Lower lobe of right lung (tissue), 2 donors: ENCODE data around the gene CHKA. TPM values are rescaled to one million over a fixed set of nuclear protein-coding genes. Genes with fewer than 3 reads are reported as not detected.

ENCODE experiments used
- ATAC-seq, 2 donors: fragments of 200-7000 bp; cut with Tn5 transposase; one replicate each; pipeline ENCODE4 v1.9.1; 2020 to 2022; ENCODE audit warnings: mild to moderate bottlenecking in 2 of 2, moderate library complexity in 2 of 2
- DNase-seq: peaks from one replicate; pipeline ENCODE4 v3.0.0-alpha.2; 2020
- H3K27ac ChIP-seq: fragments of 200-600 bp; one replicate; pipeline ENCODE4 v1.8.0; 2022
- H3K27me3 ChIP-seq: fragments of 200-600 bp; one replicate; pipeline ENCODE4 v1.8.0; 2022; ENCODE audit warnings: low read depth
- H3K36me3 ChIP-seq: fragments of 200-600 bp; one replicate; pipeline ENCODE4 v1.8.0; 2022; ENCODE audit warnings: mild to moderate bottlenecking
- H3K4me1 ChIP-seq: fragments of 200-600 bp; one replicate; pipeline ENCODE4 v1.8.0; 2022
- H3K4me3 ChIP-seq: fragments of 200-600 bp; one replicate; pipeline ENCODE4 v1.8.0; 2022; ENCODE audit warnings: mild to moderate bottlenecking
- H3K9me3 ChIP-seq: fragments of 200-600 bp; one replicate; pipeline ENCODE4 v1.8.0; 2022
- intact Hi-C: fragments of 100-400 bp; cut with DNase I; formaldehyde crosslinking; loops from one replicate; pipeline ENCODE4 v1.11.0; 2022
- total RNA-seq: library from RNA; stranded (reverse); fragmentation: NEBNext Ultra II Directional; extraction: Animal tissue kit (Norgen Biotek cat#: 25700); gene quantifications from one replicate; pipeline ENCODE4 v1.2.1, GENCODE V29; 2021
- TF ChIP-seq, protein P1 (sequence below): fragments of 200-600 bp; IDR thresholded peaks from one replicate; pipeline ENCODE4 v1.8.0; 2022; ENCODE audit warnings: antibody characterized with exemption, mild to moderate bottlenecking
- donor health status: DM: no; HTN: yes; CAD: no; lungs with severe emphysema.

CHKA gene
- total RNA-seq, 1 donor from 2014 or later, result 43.0 TPM

DNA sequence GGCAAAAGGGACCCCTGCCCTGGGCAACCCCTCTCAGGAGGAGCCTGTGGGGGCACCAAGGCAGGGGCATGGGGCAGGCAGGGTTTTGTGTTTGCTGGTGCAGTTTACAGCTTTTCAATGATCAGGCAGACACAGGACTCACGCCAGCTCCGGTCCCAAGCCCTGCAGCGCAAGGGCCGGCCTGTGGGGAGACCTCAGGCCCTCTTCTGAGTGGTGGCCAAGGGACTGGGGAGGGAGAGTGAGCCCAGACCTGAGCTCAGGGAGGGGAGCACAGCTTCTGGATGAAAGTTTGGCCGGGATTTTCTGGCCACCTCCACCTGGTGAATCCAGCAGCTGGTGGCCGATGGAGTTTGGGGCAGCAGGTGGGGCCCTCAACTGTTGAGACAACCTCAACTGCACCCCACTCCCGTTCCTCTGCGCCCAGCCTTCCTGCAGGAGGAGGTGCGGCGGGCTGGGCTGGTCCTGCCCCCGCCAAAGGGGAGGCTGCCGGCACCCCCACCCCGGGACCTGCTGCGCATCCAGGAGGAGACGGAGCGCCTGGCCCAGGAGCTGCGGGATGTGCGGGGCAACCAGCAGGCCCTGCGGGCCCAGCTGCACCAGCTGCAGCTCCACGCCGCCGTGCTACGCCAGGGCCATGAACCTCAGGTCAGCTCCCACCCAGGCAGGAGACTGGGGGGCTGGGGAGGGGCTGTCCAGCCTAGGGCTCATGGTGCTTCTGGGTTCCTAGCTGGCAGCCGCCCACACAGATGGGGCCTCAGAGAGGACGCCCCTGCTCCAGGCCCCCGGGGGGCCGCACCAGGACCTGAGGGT, 78.8 kb downstream of the CHKA start:
- ATAC-seq, result no peak
- intact Hi-C loops, result no loop called here
- H3K9me3 ChIP-seq, result no peaks in the 10 kb centered on the region
- no peak for DNase-seq
- no peaks in the 10 kb centered on the region for H3K27me3 ChIP-seq
- H3K4me1 ChIP-seq, result peaks cover 41% of the 10 kb centered on the region
- H3K4me3 ChIP-seq, result no peak overlapping the region
- no peak overlapping the region for H3K27ac ChIP-seq
- H3K36me3 ChIP-seq, result peaks cover 65% of the 10 kb centered on the region
- TF ChIP-seq, protein P1, sequence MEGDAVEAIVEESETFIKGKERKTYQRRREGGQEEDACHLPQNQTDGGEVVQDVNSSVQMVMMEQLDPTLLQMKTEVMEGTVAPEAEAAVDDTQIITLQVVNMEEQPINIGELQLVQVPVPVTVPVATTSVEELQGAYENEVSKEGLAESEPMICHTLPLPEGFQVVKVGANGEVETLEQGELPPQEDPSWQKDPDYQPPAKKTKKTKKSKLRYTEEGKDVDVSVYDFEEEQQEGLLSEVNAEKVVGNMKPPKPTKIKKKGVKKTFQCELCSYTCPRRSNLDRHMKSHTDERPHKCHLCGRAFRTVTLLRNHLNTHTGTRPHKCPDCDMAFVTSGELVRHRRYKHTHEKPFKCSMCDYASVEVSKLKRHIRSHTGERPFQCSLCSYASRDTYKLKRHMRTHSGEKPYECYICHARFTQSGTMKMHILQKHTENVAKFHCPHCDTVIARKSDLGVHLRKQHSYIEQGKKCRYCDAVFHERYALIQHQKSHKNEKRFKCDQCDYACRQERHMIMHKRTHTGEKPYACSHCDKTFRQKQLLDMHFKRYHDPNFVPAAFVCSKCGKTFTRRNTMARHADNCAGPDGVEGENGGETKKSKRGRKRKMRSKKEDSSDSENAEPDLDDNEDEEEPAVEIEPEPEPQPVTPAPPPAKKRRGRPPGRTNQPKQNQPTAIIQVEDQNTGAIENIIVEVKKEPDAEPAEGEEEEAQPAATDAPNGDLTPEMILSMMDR, result no peak

DNA sequence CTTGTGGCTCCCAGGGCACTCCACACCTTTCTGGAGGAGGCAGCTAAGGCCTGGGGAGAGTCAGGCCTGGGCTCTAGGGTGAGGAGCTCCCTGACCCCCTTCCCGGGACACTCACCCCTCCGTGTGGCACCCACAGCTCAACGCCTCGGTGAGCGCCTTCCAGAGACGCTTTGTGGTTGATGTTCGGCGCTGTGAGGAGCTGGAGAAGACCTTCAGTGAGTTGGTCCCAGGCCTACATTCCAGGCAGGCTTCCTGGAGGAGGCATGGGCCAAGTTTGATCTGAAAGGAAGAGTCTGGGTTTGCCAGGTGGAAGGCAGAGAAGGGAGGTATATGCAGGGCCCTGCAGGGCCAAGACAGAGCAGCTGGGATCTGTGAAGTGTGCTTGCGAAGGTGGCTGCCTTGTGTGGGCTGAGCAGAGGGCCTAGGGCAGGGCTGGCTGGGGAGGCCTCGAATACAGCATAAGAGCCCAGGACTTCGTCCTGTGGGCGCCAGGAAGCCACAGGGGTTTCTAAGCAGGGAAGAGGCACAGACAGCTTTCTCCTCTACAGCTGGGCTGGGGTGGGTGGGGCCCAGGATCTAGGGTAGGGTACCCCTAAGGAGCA, 79.5 kb downstream of the CHKA start:
- H3K36me3 ChIP-seq, result peaks cover 59% of the 10 kb centered on the region
- no peaks in the 10 kb centered on the region for H3K27me3 ChIP-seq
- ATAC-seq, result no peak
- DNase-seq, result peak; percentile 41
- intact Hi-C loops, result no loop called here
- H3K27ac ChIP-seq, result peak overlapping the region; percentile 93
- H3K4me3 ChIP-seq, result no peak overlapping the region
- H3K4me1 ChIP-seq, result peaks cover 48% of the 10 kb centered on the region
- no peaks in the 10 kb centered on the region for H3K9me3 ChIP-seq
- TF ChIP-seq, protein P1, result no peak

DNA sequence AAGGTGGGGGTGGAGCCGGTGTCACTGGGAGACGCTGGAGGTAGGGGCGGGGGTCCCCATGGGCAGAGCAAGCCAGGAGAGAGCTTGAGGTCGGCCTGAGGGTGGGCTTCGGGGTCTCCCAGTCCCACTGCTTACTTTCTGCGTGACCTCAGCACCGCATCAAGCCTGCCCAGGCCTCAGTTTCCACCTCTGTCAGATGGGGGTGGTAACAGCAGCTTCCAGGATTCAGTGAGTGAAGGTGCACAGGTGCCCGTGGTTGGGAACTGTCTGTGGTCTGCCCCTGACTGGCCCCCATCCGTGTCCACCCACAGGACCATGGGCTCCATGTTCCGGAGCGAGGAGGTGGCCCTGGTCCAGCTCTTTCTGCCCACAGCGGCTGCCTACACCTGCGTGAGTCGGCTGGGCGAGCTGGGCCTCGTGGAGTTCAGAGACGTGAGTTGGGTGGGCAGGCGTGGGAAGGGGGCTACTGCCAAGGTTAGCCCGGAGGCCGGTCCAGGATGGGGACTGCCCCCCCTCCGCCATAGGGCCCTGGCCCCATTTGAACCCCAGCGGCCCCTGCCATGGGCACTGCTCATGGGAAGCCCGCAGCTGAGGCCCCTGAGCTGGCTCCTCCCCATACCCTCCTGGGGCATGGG, 80.1 kb downstream of the CHKA start:
- H3K27ac ChIP-seq, result peak overlapping the region; percentile 93
- ATAC-seq (no peak), DNase-seq (peak; percentile 52)
- intact Hi-C loops, result no loop called here
- H3K4me3 ChIP-seq, result peak overlapping the region; percentile 98
- TF ChIP-seq, protein P1, result no peak
- H3K4me1 ChIP-seq, result peaks cover 54% of the 10 kb centered on the region
- H3K36me3 ChIP-seq, result peaks cover 52% of the 10 kb centered on the region
- no peaks in the 10 kb centered on the region for H3K9me3 ChIP-seq
- no peaks in the 10 kb centered on the region for H3K27me3 ChIP-seq

DNA sequence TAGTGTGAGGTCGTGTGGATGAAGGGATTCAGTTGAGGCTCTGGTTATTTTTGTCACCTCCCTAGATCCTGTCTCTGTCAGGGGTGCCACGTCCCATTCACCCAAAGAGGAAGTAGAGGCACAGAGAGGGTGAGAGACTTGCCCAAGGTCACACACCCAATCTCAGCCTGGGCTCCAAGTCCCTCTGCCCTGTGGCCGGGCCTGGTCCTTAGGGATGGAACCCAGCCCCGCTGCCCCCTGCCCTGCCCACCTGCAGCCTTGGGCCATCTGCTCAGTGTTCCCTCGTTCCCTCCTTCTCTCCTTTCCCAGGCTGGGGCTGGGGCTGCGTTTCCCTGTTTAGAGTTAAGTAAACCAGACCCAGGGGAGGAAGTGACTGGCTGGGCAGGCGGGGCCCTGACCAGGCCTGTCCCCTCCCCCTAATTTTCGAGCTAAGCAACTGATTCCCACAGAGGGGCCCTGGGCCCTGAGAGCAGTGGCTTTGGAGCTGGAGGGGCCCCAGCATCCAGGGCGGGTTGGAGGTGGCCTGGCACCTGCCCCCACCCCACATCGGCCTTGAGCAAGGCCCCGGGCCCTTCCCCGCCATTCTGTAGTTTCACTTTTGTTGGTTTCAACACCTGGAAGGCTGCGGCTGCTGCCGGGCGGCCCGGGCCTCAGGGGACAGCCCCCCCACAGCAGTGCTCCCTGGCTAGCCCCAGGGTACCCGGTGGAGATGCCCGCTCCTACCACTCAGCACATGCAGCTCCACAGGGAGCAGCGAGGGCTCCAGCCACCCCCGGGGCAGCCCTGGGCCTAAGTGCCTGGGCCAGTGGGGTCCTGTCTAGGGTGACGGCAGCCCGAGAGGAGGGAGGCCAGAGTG, 80.9 kb downstream of the CHKA start:
- intact Hi-C loops, result no loop called here
- no peaks in the 10 kb centered on the region for H3K9me3 ChIP-seq
- peaks cover 45% of the 10 kb centered on the region for H3K36me3 ChIP-seq
- no peaks in the 10 kb centered on the region for H3K27me3 ChIP-seq
- H3K4me3 ChIP-seq, result peak overlapping the region; percentile 98
- DNase-seq (peak; percentile 84), ATAC-seq (peak; percentile 48 to 55)
- peaks cover 62% of the 10 kb centered on the region for H3K4me1 ChIP-seq
- TF ChIP-seq, protein P1, result no peak
- H3K27ac ChIP-seq, result peak overlapping the region; percentile 93

DNA sequence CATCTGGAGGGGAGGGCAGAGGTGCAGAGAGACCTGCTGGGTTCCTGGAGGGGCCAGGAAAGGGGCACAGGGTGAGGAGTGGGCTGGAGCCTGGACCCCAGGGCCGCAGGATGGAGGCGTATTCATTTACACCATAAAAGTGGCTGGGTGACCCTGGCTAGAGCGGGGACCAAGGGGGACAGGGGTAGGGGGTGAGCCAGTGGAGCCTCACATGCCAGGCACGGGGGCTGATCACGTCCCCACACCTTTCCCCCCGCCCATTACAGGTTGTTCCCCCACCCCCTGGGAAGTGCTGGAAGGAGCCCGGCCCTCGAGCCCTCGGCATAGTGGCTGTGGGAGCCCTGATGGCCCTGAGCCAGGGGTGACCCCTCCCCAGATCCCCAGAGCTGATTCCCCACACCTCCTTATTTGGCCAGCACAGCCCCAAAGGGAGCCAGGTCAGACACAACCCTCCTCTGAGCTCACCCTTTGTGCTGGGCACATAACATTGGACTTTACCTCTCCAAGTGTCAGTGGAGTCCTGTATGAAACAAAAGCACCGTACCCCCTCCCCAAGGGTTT, 81.6 kb downstream of the CHKA start:
- DNase-seq, result peak; percentile 59
- peak; percentile 0 to 12 for ATAC-seq
- Histone ChIP-seq H3K36me3 (peaks cover 40% of the 10 kb centered on the region), H3K27me3 (no peaks in the 10 kb centered on the region), H3K9me3 (no peaks in the 10 kb centered on the region), H3K4me1 (peaks cover 63% of the 10 kb centered on the region), H3K27ac (peak overlapping the region; percentile 93), H3K4me3 (peak overlapping the region; percentile 98)
- TF ChIP-seq, protein P1, result no peak
- intact Hi-C loops, result no loop called here
